Measurements from ENCODE around the gene NCOA6. TPM values are rescaled to one million over a fixed set of nuclear protein-coding genes. Genes with fewer than 3 reads are reported as not detected.

The NCOA6 gene
- total and polyA plus RNA-seq, 2 donors (not counting 1 experiment from before 2014, with no cell fraction given): 8.1 to 12.0 TPM

GRCh38 chr20:34706912-34707784 is 118.3 kb downstream of the NCOA6 start:
- H2AFZ ChIP-seq (ENCODE audit: low read length): no peak overlapping the region
- H3K4me1 ChIP-seq (ENCODE audit: control insufficient read depth, extremely low read depth, insufficient read depth, low read length): peaks cover 18% of the 10 kb centered on the region
- DNase-seq (ENCODE audit: low read depth in 2 of 2): no peak
- peaks cover 2% of the 10 kb centered on the region for H3K36me3 ChIP-seq (ENCODE audit: control insufficient read depth, insufficient read depth, low read length)
- H3K9ac ChIP-seq (ENCODE audit: insufficient read depth, low read length): no peak overlapping the region
- no peak overlapping the region for H3K4me2 ChIP-seq (ENCODE audit: extremely low read depth, insufficient read depth, low read length)
- no peak overlapping the region for H3K4me3 ChIP-seq (replicated peaks in 1 of 4; ENCODE audit: control extremely low read depth in 1 of 4, insufficient read depth in 1 of 4, low read depth in 3 of 4, low read length in 4 of 4)
- no peak overlapping the region for H3K27ac ChIP-seq (ENCODE audit: insufficient read depth, low read length)
- H3K9me3 ChIP-seq (ENCODE audit: control insufficient read depth, insufficient read depth, low read depth, low read length): no peaks in the 10 kb centered on the region
- no peak for TF ChIP-seq EZH2 (IDR thresholded peaks at IDR 0.05; ENCODE audit: low read length, missing control alignments)
- TF ChIP-seq, protein P1, sequence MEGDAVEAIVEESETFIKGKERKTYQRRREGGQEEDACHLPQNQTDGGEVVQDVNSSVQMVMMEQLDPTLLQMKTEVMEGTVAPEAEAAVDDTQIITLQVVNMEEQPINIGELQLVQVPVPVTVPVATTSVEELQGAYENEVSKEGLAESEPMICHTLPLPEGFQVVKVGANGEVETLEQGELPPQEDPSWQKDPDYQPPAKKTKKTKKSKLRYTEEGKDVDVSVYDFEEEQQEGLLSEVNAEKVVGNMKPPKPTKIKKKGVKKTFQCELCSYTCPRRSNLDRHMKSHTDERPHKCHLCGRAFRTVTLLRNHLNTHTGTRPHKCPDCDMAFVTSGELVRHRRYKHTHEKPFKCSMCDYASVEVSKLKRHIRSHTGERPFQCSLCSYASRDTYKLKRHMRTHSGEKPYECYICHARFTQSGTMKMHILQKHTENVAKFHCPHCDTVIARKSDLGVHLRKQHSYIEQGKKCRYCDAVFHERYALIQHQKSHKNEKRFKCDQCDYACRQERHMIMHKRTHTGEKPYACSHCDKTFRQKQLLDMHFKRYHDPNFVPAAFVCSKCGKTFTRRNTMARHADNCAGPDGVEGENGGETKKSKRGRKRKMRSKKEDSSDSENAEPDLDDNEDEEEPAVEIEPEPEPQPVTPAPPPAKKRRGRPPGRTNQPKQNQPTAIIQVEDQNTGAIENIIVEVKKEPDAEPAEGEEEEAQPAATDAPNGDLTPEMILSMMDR (conservative IDR thresholded peaks at IDR 0.05 in 1 of 2, IDR thresholded peaks at IDR 0.05 in 1 of 2; ENCODE audit: low read depth in 1 of 2, low read length in 2 of 2): no peak
- peaks cover 1% of the 10 kb centered on the region for H3K79me2 ChIP-seq (ENCODE audit: control insufficient read depth, insufficient read depth, low read length)
- no peaks in the 10 kb centered on the region for H4K20me1 ChIP-seq (ENCODE audit: control insufficient read depth, extremely low read depth, insufficient read depth, low read length)
- H3K27me3 ChIP-seq (ENCODE audit: control insufficient read depth, insufficient read depth, low read length): no peaks in the 10 kb centered on the region

- no peak overlapping the region for H3K27ac ChIP-seq (ENCODE audit: insufficient read depth, low read length)
Measured at GRCh38 chr20:34706302-34706875, 119.1 kb downstream of the NCOA6 start.

More at GRCh38 chr20:34706302-34706875, 119.1 kb downstream of the NCOA6 start:
- H3K4me1 ChIP-seq (ENCODE audit: control insufficient read depth, extremely low read depth, insufficient read depth, low read length): peaks cover 18% of the 10 kb centered on the region
- no peak overlapping the region for H2AFZ ChIP-seq (ENCODE audit: low read length)
- H3K9me3 ChIP-seq (ENCODE audit: control insufficient read depth, insufficient read depth, low read depth, low read length): no peaks in the 10 kb centered on the region
- H3K4me2 ChIP-seq (ENCODE audit: extremely low read depth, insufficient read depth, low read length): no peak overlapping the region
- DNase-seq (ENCODE audit: low read depth in 2 of 2): no peak
- peaks cover 2% of the 10 kb centered on the region for H3K36me3 ChIP-seq (ENCODE audit: control insufficient read depth, insufficient read depth, low read length)
- H3K4me3 ChIP-seq (replicated peaks in 1 of 4; ENCODE audit: control extremely low read depth in 1 of 4, insufficient read depth in 1 of 4, low read depth in 3 of 4, low read length in 4 of 4): no peak overlapping the region
- H3K9ac ChIP-seq (ENCODE audit: insufficient read depth, low read length): no peak overlapping the region
- H3K27me3 ChIP-seq (ENCODE audit: control insufficient read depth, insufficient read depth, low read length): no peaks in the 10 kb centered on the region
- H4K20me1 ChIP-seq (ENCODE audit: control insufficient read depth, extremely low read depth, insufficient read depth, low read length): no peaks in the 10 kb centered on the region
- TF ChIP-seq, protein P1 (conservative IDR thresholded peaks at IDR 0.05 in 1 of 2, IDR thresholded peaks at IDR 0.05 in 1 of 2; ENCODE audit: low read depth in 1 of 2, low read length in 2 of 2): no peak
- TF ChIP-seq EZH2 (IDR thresholded peaks at IDR 0.05; ENCODE audit: low read length, missing control alignments): no peak
- peaks cover 1% of the 10 kb centered on the region for H3K79me2 ChIP-seq (ENCODE audit: control insufficient read depth, insufficient read depth, low read length)
